Measurements from ENCODE around the gene THBS3.
"Not testable (repeated sequence)": the region's sequence is repeated elsewhere in the genome, so short reads cannot be mapped to it uniquely, and the experiment has no call there.

THBS3 gene

GRCh38 chr1:155172732-155173477, 34.8 kb downstream of the THBS3 start, which contains the start of gene KRTCAP2:
Gene KRTCAP2, minus strand, starts transcription at chr1:155173304. Its CDS starts 80 bp downstream, at chr1:155173224.
- peak; percentile 90 for DNase-seq

- no peak for DNase-seq
Observed at GRCh38 chr1:155171836-155172731, 35.6 kb downstream of the THBS3 start.

GRCh38 chr1:155170806-155171205, 36.9 kb downstream of the THBS3 start:
- no peak for DNase-seq

GRCh38 chr1:155170101-155170785, 37.5 kb downstream of the THBS3 start:
- no peak for DNase-seq

GRCh38 chr1:155169541-155169940, 38.2 kb downstream of the THBS3 start:
- no peak for DNase-seq

GRCh38 chr1:155168456-155169210, 39.1 kb downstream of the THBS3 start:
- no peak for DNase-seq

GRCh38 chr1:155168105-155168445, 39.6 kb downstream of the THBS3 start:
- not testable (repeated sequence) for DNase-seq

GRCh38 chr1:155167166-155168104, 40.3 kb downstream of the THBS3 start:
- peak; percentile 84 for DNase-seq

GRCh38 chr1:155166471-155167165, 41.1 kb downstream of the THBS3 start:
- peak; percentile 70 for DNase-seq

- DNase-seq, result no peak
Observed at GRCh38 chr1:155166051-155166470, 41.6 kb downstream of the THBS3 start.

- not testable (repeated sequence) for DNase-seq
Observed at GRCh38 chr1:155164625-155165024, 43.1 kb downstream of the THBS3 start.

GRCh38 chr1:155163785-155164184, 43.9 kb downstream of the THBS3 start:
- not testable (repeated sequence) for DNase-seq

- not testable (repeated sequence) for DNase-seq
Observed at GRCh38 chr1:155162631-155163030, 45.1 kb downstream of the THBS3 start.

- no peak for DNase-seq
Observed at GRCh38 chr1:155160128-155160527, 47.6 kb downstream of the THBS3 start.

- no peak for DNase-seq
Observed at GRCh38 chr1:155158991-155159390, 48.7 kb downstream of the THBS3 start.

- DNase-seq, result not testable (repeated sequence)
Observed at GRCh38 chr1:155155996-155156643, 51.6 kb downstream of the THBS3 start.
